Upper lobe of right lung (tissue), 1 donor: ENCODE results near the gene DBP. TPM values are rescaled to one million over a fixed set of nuclear protein-coding genes. Genes with fewer than 3 reads are reported as not detected.

Source experiments
- ATAC-seq: fragments of 200-7000 bp; cut with Tn5 transposase; one replicate; pipeline ENCODE4 v1.9.1; 2020; ENCODE audit warnings: mild to moderate bottlenecking, moderate library complexity
- DNase-seq: peaks from one replicate; pipeline ENCODE4 v3.0.0-alpha.2; 2020
- H3K27ac ChIP-seq: fragments of 200-600 bp; one replicate; pipeline ENCODE4 v1.8.0; 2022
- H3K27me3 ChIP-seq: fragments of 200-600 bp; one replicate; pipeline ENCODE4 v1.8.0; 2022; ENCODE audit warnings: mild to moderate bottlenecking
- H3K36me3 ChIP-seq: fragments of 200-600 bp; one replicate; pipeline ENCODE4 v1.8.0; 2022
- H3K4me1 ChIP-seq: fragments of 200-600 bp; one replicate; pipeline ENCODE4 v1.8.0; 2022
- H3K4me3 ChIP-seq: fragments of 200-600 bp; one replicate; pipeline ENCODE4 v1.8.0; 2022; ENCODE audit warnings: mild to moderate bottlenecking
- H3K9me3 ChIP-seq: fragments of 200-600 bp; one replicate; pipeline ENCODE4 v1.8.0; 2022
- intact Hi-C: fragments of 100-400 bp; cut with DNase I; formaldehyde crosslinking; loops from one replicate; pipeline ENCODE4 v1.11.0; 2022
- total RNA-seq: library from RNA; stranded (reverse); fragmentation: NEBNext Ultra II Directional; extraction: Animal tissue kit (Norgen Biotek cat#: 25700); gene quantifications from one replicate; pipeline ENCODE4 v1.2.1, GENCODE V29; 2021
- TF ChIP-seq, protein P1 (sequence below): fragments of 200-600 bp; IDR thresholded peaks from one replicate; pipeline ENCODE4 v1.8.0; 2022; ENCODE audit warnings: antibody characterized with exemption
- donor health status: DM: no; HTN: yes; CAD: no; lungs with severe emphysema.

DBP gene
- total RNA-seq, 1 donor from 2014 or later: 17.7 TPM

DNA sequence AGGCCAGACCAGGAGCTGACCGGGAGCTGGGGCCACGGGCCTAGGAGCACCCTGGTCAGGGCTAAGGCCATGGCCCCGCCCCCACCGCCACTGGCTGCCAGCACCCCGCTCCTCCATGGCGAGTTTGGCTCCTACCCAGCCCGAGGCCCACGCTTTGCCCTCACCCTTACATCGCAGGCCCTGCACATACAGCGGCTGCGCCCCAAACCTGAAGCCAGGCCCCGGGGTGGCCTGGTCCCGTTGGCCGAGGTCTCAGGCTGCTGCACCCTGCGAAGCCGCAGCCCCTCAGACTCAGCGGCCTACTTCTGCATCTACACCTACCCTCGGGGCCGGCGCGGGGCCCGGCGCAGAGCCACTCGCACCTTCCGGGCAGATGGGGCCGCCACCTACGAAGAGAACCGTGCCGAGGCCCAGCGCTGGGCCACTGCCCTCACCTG, 11.3 kb downstream of the DBP start:
- no peak for ATAC-seq
- peaks cover 10% of the 10 kb centered on the region for H3K36me3 ChIP-seq
- no peaks in the 10 kb centered on the region for H3K27me3 ChIP-seq
- H3K4me1 ChIP-seq: peaks cover 25% of the 10 kb centered on the region
- no peak overlapping the region for H3K4me3 ChIP-seq
- no peak overlapping the region for H3K27ac ChIP-seq
- TF ChIP-seq, protein P1, sequence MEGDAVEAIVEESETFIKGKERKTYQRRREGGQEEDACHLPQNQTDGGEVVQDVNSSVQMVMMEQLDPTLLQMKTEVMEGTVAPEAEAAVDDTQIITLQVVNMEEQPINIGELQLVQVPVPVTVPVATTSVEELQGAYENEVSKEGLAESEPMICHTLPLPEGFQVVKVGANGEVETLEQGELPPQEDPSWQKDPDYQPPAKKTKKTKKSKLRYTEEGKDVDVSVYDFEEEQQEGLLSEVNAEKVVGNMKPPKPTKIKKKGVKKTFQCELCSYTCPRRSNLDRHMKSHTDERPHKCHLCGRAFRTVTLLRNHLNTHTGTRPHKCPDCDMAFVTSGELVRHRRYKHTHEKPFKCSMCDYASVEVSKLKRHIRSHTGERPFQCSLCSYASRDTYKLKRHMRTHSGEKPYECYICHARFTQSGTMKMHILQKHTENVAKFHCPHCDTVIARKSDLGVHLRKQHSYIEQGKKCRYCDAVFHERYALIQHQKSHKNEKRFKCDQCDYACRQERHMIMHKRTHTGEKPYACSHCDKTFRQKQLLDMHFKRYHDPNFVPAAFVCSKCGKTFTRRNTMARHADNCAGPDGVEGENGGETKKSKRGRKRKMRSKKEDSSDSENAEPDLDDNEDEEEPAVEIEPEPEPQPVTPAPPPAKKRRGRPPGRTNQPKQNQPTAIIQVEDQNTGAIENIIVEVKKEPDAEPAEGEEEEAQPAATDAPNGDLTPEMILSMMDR: no peak
- peak; percentile 67 for DNase-seq
- no peaks in the 10 kb centered on the region for H3K9me3 ChIP-seq
- intact Hi-C loops: no loop called here

DNA sequence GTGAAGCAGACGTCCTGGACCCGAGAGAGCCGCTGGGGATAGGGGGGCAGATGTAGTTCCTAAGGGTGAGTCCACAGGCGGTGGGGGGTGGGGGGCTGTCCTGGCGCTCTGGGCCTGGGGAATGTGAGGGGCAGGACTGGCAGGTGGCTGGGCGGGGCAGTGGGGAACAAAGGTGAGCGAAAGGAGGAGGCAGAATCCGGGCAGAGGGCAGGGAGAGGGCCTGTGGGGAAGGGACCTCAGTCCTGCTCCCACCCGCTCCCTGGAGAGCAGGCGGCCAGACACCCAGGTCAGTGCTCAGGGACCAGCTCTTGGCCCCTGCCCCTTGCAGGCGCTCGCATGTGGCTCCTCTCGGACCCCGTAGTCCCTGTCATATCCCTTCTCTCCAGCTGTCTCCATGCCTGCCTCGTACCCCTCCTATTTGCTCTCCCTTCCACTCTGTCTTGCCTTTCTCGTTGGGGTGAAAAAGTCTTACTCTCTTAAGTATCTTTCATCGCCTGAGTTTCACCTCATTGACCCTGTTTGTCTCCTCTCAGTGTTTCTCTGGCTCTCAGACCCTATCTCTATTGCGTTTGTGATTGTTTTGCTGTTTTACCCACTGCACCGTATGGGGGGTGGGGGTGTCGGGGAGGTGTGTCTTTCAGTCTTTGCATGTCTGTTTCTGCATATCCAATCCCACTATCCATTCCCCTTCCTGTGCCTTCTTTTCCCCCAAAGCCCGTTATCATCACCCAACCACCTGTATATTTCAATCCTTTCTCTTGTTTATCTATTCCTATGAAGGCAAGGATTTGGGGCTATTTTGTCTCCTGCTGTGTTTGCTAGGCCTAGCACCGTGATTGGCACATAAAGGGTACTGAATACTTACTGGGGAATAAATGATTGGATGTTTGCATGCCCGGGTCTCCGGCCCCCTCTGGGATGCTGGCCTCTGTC, 12.1 kb downstream of the DBP start:
- ATAC-seq (no peak), DNase-seq (no peak)
- Histone ChIP-seq H3K27ac (peak overlapping the region; percentile 80), H3K36me3 (peaks cover 3% of the 10 kb centered on the region), H3K4me1 (peaks cover 17% of the 10 kb centered on the region), H3K9me3 (no peaks in the 10 kb centered on the region), H3K27me3 (no peaks in the 10 kb centered on the region), H3K4me3 (peak overlapping the region; percentile 48)
- intact Hi-C loops: no loop called here
- TF ChIP-seq, protein P1: no peak

DNA sequence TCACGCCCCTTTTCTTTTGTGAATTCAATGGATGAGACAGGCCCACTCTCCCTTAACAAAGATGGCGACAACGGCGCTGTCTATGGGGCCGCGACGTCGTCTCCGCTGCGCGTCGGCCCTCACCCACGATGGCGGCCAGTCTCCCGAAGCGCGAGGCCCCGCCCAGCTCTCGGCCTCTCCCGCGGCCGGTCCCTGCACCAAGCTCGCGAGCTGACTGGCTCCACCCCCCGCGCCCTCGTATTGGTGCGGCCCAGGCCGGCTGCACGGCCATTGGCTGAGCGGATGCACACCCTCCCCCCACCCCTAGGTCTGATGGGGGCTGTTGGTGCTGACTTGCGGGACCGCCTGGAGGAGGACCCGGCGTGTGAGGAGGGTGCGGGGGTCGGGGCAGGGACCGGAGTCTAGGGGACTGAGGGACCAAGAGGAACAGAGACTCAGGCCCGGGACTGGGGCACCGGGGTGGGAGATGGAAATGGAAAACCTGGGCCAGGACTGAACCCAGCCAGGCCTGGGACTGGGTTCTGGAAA, 13.0 kb downstream of the DBP start:
- DNase-seq (peak; percentile 99), ATAC-seq (peak; percentile 88)
- no peaks in the 10 kb centered on the region for H3K27me3 ChIP-seq
- TF ChIP-seq, protein P1: no peak
- H3K36me3 ChIP-seq: no peaks in the 10 kb centered on the region
- H3K9me3 ChIP-seq: no peaks in the 10 kb centered on the region
- H3K4me3 ChIP-seq: peak overlapping the region; percentile 48
- intact Hi-C loops: no loop called here
- peak overlapping the region; percentile 80 for H3K27ac ChIP-seq
- peaks cover 16% of the 10 kb centered on the region for H3K4me1 ChIP-seq

DNA sequence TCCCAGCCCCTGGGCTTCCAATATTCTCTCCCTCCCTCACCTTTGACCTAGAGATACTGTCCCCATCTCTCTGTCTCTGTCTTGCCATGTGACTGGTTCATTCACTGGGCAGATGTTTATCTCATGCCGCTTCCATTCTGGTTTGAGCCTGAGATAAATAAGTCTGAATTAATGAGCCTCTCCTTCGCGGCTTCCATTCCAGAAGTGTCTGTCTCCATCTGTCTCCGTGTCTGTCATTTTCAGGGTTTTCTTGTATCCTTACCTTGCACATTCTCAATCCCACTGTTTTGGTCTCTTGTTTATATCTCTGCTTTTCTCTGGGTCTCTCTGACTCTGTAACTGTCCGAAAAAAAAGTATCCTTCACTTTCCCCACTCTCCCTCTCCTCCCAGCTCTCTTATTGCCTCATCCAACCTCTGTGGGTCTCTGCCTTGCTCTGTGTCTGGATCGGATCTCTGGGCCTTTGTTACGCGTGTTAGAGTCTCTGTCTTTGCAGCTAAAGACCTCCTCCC, 13.6 kb downstream of the DBP start:
- TF ChIP-seq, protein P1: no peak
- DNase-seq: no peak
- Histone ChIP-seq H3K4me1 (peaks cover 16% of the 10 kb centered on the region), H3K9me3 (no peaks in the 10 kb centered on the region), H3K36me3 (no peaks in the 10 kb centered on the region), H3K27ac (peak overlapping the region; percentile 53), H3K27me3 (no peaks in the 10 kb centered on the region), H3K4me3 (peak overlapping the region; percentile 36)
- ATAC-seq: no peak
- intact Hi-C loops: no loop called here

DNA sequence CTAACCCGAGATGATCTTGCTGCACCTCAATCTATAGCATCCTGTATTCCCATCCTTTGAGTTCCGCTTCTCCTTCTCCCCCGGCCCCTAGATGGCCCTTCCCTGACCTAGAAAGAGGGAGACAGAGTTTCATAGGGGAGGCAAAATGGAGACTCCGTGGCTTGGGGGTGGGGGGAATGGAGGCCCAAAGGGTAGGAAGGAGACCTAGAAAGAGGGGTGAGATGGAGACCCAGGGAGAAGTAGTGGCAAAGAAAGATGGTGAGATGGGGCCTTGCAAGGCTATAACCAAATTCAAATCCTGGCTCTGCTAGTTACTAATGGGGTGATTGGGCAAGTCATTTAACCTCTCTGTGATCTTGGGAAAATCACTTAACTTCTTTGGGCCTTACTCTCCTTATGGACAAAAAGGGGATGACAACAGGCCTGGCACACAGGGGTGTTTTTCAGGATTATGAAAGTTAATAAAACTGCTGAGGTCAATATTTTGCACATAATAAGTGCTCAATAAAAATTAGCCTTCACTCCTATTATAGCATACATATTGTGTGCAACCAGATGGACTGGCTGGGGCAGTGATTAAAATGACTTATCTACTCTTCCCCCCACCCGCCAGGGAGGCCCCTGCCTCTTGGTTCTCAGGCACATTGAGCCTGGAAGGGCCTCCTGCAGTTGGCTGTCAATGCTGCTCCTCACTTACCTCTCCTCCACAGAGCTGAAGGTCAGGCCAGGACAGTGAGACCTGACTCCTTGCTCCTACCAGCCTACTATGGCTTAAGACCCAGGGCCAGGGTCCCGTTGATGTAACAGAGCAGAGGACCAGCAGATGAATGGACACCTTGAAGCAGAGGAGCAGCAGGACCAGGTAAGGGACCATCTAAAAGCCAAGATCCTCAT, 17.2 kb downstream of the DBP start:
- intact Hi-C loops: no loop called here
- DNase-seq (no peak), ATAC-seq (no peak)
- Histone ChIP-seq H3K4me3 (peak overlapping the region; percentile 90), H3K27me3 (no peaks in the 10 kb centered on the region), H3K36me3 (peaks cover 27% of the 10 kb centered on the region), H3K9me3 (no peaks in the 10 kb centered on the region), H3K4me1 (peaks cover 40% of the 10 kb centered on the region), H3K27ac (peak overlapping the region; percentile 93)
- TF ChIP-seq, protein P1: no peak
